OCI-LY3 (cell line): Measurements from ENCODE around the gene UBE2L6.
"Not testable (repeated sequence)": the region's sequence is repeated elsewhere in the genome, so short reads cannot be mapped to it uniquely, and the experiment has no call there.

ENCODE experiments used
- H2AFZ ChIP-seq: fragments of 200-600, 300-600 bp; shearing (Covaris generic); 2 replicates; pipeline ENCODE4 v1.6.0; 2014; ENCODE audit warnings: antibody characterized with exemption, low read depth, low read length
- H3K27ac ChIP-seq: fragments of 200-600, 300-600 bp; sonication (generic); 2 replicates; pipeline ENCODE4 v1.5.1; 2014; ENCODE audit warnings: mild to moderate bottlenecking, low read length, moderate library complexity, mixed read lengths
- H3K27me3 ChIP-seq: fragments of 200-600, 300-600 bp; sonication (generic); 2 replicates; pipeline ENCODE4 v1.6.1; 2014; ENCODE audit warnings: low read depth, low read length, mixed read lengths
- H3K36me3 ChIP-seq: fragments of 200-600, 300-600 bp; sonication (generic); replicated peaks from 2 replicates; pipeline ENCODE3; 2014; ENCODE audit warnings: low read depth, low read length, mixed read lengths
- H3K4me1 ChIP-seq: fragments of 300-600, 200-600 bp; sonication (generic); 2 replicates; pipeline ENCODE4 v1.6.1; 2014; ENCODE audit warnings: low read length, mixed read lengths
- H3K4me2 ChIP-seq: fragments of 200-600, 300-600 bp; sonication (generic); 2 replicates; pipeline ENCODE4 v1.6.1; 2014; ENCODE audit warnings: low read length, mixed read lengths
- H3K4me3 ChIP-seq: fragments of 300-600, 200-600 bp; sonication (generic); 2 replicates; pipeline ENCODE4 v1.5.1; 2014; ENCODE audit warnings: antibody characterized with exemption, mild to moderate bottlenecking, low read length, moderate library complexity
- H3K79me2 ChIP-seq: fragments of 300-600, 200-600 bp; shearing (Covaris generic); 2 replicates; pipeline ENCODE4 v1.6.1; 2014; ENCODE audit warnings: mild to moderate bottlenecking, low read length, mixed read lengths
- H3K9ac ChIP-seq: fragments of 300-600, 200-600 bp; shearing (Covaris generic); 2 replicates; pipeline ENCODE4 v1.6.0; 2014; ENCODE audit warnings: mild to moderate bottlenecking, low read length, moderate library complexity
- H3K9me3 ChIP-seq: fragments of 200-600, 300-600 bp; shearing (Covaris generic); 2 replicates; pipeline ENCODE4 v1.6.1; 2014; ENCODE audit warnings: low read length, mixed read lengths; ENCODE audit not compliant: insufficient read depth
- H4K20me1 ChIP-seq: fragments of 200-600, 300-600 bp; sonication (generic); 2 replicates; pipeline ENCODE4 v1.6.1; 2016; ENCODE audit warnings: low read length, mixed read lengths; ENCODE audit not compliant: insufficient read depth
- CTCF ChIP-seq: fragments of 200-600, 300-600 bp; sonication (generic); IDR thresholded peaks from 2 replicates; pipeline ENCODE4 v1.5.1; 2014; ENCODE audit warnings: antibody characterized with exemption, low read length, low read depth
- EZH2phosphoT487 ChIP-seq: fragments of 200-600 bp; shearing (Covaris generic); IDR thresholded peaks from 2 replicates; pipeline ENCODE4 v1.6.1; 2018; ENCODE audit warnings: antibody characterized with exemption, mixed run types, low read depth

Gene UBE2L6

GRCh38 chr11:57539342-57539741 lies 28.1 kb downstream of the UBE2L6 start:
- Histone ChIP-seq H2AFZ (no peak overlapping the region), H3K4me3 (no peak overlapping the region), H3K4me2 (no peak overlapping the region), H3K4me1 (no peaks in the 10 kb centered on the region), H3K27ac (no peak overlapping the region), H3K9ac (no peak overlapping the region), H3K36me3 (no peaks in the 10 kb centered on the region), H3K79me2 (no peaks in the 10 kb centered on the region), H3K27me3 (no peaks in the 10 kb centered on the region), H3K9me3 (no peaks in the 10 kb centered on the region), H4K20me1 (no peaks in the 10 kb centered on the region)
- TF ChIP-seq CTCF (no peak), EZH2phosphoT487 (no peak)

GRCh38 chr11:57536947-57537619 lies 30.4 kb downstream of the UBE2L6 start, which contains the start of gene SMTNL1:
TSS of gene SMTNL1 (plus strand) at chr11:57537595. CDS start at chr11:57542643, 5,048 bp downstream.
- no peak for TF ChIP-seq CTCF
- no peak for TF ChIP-seq EZH2phosphoT487
- Histone ChIP-seq H3K4me2 (no peak within 1 kb of the TSS), H3K4me3 (no peak within 1 kb of the TSS), H3K4me1 (no peaks in the 10 kb centered on the region), H3K27ac (no peak within 1 kb of the TSS), H2AFZ (no peak within 1 kb of the TSS), H3K9ac (no peak within 1 kb of the TSS), H3K27me3 (no peaks in the 10 kb centered on the region), H4K20me1 (no peaks in the 10 kb centered on the region), H3K9me3 (no peaks in the 10 kb centered on the region), H3K36me3 (no peaks in the 10 kb centered on the region), H3K79me2 (no peaks in the 10 kb centered on the region)

GRCh38 chr11:57534449-57534848 lies 33.0 kb downstream of the UBE2L6 start:
- not testable (repeated sequence) for H3K27me3 ChIP-seq, H3K4me2 ChIP-seq, H3K27ac ChIP-seq, H3K36me3 ChIP-seq, H3K9ac ChIP-seq, H3K4me1 ChIP-seq, H3K9me3 ChIP-seq, H4K20me1 ChIP-seq, H3K4me3 ChIP-seq, H2AFZ ChIP-seq
- H3K79me2 ChIP-seq: peaks cover 15% of the 10 kb centered on the region

- Histone ChIP-seq H3K27me3 (no peaks in the 10 kb centered on the region), H3K9me3 (no peaks in the 10 kb centered on the region), H4K20me1 (no peaks in the 10 kb centered on the region), H3K4me3 (peak within 1 kb of the TSS; percentile 90), H3K27ac (peak within 1 kb of the TSS; percentile 55), H3K4me2 (peak within 1 kb of the TSS; percentile 93), H3K9ac (peak within 1 kb of the TSS; percentile 88), H3K36me3 (peaks cover 26% of the 10 kb centered on the region), H3K4me1 (peaks cover 16% of the 10 kb centered on the region), H2AFZ (peak within 1 kb of the TSS; percentile 82), H3K79me2 (peaks cover 39% of the 10 kb centered on the region)
- peak; percentile 17 for TF ChIP-seq CTCF
- TF ChIP-seq EZH2phosphoT487: no peak
Observed at GRCh38 chr11:57530596-57531507, 36.6 kb downstream of the UBE2L6 start, which contains the start of gene TIMM10. TSS of gene TIMM10 (minus strand) at chr11:57530754. CDS start at chr11:57530189, 565 bp downstream.
